CMK (cell line): ENCODE data around the gene FCN2.

Source experiments
- DNase-seq: peaks from one replicate; pipeline ENCODE4 v3.0.0-alpha.2; 2010; ENCODE audit warnings: low read depth

The FCN2 gene

DNA sequence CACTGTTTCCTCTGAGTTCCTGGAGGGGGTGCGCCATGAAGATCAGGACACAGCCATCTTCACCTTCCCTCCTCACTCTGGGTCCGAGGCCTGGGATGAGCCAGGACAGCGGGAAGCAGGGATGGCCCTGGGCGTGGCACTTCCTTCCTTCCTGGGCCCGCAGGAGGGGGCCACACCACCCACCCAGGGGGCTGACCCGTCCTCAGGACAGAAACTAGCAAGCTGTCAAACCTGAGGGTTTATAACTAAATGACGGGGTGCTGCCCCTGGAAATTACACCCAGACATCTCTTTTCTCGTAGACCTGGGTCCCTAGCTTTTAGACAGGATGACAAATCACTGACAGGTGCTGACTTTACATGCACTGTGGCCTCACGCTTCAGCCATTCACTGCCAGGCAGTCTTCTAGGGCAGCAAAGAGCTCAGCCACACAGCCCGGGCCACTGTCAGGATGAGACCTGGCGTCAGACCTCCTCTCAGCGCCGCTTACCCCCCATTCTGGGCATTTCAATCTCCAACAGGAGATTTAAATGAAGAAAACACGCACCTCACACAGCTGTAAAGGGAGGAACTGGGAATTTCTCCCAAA is 8.1 kb downstream of the FCN2 start:
- DNase-seq: no peak

DNA sequence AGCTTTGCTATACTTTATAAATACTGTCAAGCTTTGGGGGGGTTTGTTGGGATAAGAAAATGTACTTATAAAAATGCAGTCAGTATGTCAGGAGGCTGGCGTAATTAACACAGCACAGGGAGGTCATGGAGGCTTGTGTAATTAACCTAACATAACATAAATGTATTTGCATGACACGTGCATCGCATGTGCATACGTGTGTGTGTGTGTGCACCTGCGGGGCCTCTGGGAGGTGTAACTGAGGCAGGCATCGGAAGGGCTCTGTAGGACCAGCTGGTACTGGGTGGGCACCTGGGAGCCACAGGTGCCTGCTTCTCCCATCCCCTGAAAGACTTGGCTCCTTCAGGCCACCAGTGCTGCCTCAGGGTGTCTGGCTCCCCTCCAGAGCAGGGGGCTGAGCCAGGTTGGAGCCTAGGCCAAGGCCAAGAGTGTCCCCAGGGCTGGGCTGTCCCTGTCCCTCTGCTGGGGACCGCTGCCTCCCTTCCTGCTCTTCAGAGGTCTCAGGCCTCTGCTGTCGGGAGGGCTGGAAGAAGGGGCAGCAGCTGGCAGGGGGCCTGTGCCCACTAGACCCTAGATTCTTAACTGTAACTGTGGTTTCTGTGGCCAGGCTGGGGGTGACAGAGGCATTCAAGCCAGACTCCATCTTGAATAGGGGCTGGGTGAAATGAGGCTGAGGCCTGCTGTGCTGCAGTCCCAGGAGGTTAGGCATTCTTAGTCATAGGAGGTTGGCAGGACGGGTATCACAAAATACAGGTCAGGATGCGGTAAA is 9.0 kb downstream of the FCN2 start:
- DNase-seq: no peak

DNA sequence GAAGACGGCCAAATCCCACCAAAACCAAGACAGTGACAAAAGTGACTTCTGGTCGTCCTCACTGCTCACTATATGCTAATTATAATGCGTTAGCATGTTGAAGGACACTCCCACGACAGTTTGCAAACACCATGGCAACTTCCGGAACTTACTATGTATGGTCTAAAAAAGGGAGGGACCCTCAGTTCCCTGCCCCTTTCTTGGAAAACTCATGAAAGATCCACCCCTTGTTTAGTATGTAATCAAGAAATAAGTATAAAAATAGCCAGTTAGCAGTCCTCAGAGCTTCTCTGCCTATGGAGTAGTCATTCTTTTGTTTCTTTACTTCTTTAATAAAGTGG is 9.5 kb downstream of the FCN2 start:
- DNase-seq: no peak

DNA sequence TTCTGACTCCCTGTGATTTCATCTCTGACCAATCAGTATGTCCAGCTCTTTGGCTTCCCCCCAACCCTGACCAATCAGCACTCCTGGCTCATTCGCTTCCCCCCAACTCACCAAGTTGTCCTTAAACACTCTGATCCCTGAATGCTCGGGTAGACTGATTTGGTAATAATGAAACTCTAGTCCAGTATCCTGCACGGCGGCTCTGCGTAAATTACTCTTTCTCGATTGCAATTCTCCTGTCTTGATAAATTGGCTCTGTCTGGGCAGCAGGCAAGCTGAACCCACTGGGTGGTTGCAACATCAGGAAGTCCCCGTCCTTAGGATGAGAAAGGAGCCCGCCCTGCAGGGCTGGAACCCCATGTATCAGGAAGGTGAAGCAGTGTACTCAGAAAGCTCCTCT is 10.4 kb downstream of the FCN2 start:
- no peak for DNase-seq

DNA sequence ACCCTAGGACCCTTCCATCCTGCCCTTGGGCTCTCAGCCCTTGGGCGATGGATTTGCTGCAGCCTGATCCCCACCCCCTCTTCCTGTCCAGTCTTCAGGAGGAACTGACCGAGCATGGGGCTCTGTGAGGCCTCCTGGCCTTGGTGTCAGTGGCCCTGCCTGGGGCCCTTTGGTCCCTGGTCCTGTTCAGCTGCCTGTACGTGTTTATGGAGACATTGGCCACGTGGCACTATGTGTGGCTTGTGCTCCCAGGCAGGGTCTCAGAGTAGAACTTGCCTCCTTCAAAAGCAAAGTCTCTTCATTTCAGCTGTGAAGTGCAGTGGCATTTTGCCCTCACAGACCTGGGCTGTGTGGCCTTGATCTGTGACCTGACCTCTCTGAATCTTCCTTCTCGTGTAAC is 11.1 kb downstream of the FCN2 start:
- no peak for DNase-seq

- DNase-seq: no peak
These were observed 11.6 kb downstream of the FCN2 start for GRCh38 chr9:134892221-134892620.

DNA sequence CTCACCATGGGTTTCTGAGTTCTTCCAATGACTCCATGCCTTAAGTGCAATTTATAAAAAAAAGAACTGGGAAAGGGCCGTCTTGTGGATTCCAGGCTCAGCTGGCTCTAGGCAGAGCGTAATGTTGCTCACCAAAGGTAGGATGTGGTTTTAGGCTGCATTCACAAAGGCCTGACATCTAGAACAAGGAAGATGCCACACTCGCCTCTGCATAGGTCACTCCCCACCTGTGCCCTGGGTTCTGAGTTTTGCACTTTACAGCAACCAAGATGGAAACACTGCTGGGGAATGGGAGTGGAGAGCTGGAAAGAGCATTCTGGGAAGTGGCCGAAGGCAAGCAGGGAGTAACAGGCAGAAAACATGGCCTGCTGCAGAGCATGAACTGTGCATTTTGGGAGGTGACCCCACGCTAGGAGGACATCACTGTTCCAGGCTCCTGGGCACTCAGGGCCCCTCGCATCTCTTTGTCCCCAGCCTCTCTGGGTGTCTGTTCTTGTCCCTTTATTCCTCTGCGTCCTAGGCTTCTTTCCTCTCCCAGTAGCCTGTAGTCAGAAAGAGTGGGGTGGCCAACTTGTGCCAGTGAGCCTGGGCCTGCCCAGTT is 12.3 kb downstream of the FCN2 start:
- no peak for DNase-seq

DNA sequence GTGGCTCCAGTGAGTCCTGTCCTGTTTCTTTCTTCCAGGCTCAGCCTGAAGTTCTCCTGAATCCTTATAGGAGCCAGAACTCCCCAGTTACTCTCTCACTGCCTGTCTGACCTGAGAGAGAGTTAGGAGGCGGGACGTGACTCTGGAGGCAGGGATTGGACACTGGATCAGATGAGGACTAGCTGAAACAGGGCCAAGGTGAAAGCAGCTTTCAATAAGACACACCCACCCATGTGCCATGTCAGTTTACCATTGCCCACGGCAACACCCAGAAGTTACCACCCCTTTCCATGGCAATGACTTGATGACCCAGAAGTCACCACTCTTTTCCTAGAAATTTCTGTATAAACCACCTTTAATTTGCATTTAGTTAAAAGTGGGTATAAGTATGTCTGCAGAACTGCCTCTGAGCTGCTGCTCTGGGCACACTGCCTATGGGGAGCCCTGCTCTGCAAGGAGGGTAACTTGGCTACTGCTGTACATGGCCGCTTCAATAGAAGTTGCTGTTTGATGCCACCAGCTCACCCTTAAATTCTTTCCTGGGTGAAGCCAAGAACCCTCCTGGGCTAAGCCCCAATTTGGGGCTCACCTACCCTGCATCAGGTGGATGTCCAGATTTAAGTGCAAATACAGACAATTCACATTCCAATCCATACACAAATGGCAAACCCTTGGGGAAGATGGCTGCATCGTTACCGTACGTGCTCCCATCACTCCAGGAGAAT is 13.7 kb downstream of the FCN2 start:
- DNase-seq: no peak

DNA sequence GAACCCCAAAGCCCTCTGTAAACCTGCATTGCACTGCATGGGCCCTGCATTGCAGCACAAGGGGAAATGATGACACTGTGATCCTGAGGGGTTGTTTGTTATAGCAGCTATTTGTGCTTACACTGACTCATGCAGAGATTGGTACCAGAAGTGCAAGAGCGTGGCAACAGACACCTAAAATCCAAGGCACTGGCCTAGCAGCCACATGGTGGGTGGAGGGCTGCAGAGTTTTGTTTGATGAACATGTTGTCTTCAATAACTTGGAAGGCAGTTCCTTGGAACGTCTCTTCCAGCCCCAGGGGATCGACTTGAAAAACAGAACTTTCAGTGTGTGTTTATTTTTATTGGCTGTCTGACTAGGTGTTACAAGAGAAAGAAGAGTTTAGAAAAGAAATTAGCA is 14.5 kb downstream of the FCN2 start:
- DNase-seq: no peak

DNA sequence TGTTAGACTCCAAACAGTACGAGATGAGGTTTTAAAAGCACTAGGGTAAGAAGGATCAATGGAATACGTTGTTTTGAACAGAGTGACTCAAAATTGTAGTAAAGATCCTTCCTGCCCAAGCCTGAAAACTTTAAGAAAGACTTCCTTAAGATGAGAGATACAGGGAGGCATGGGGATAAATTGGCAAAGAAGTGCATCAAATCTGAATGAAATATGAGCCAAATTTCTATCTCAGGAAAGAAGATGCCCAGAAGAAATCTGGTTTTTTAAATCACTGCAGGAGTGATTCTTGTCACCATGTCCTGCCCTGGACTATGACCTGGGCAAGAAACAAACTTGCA is 14.9 kb downstream of the FCN2 start:
- DNase-seq: no peak

DNA sequence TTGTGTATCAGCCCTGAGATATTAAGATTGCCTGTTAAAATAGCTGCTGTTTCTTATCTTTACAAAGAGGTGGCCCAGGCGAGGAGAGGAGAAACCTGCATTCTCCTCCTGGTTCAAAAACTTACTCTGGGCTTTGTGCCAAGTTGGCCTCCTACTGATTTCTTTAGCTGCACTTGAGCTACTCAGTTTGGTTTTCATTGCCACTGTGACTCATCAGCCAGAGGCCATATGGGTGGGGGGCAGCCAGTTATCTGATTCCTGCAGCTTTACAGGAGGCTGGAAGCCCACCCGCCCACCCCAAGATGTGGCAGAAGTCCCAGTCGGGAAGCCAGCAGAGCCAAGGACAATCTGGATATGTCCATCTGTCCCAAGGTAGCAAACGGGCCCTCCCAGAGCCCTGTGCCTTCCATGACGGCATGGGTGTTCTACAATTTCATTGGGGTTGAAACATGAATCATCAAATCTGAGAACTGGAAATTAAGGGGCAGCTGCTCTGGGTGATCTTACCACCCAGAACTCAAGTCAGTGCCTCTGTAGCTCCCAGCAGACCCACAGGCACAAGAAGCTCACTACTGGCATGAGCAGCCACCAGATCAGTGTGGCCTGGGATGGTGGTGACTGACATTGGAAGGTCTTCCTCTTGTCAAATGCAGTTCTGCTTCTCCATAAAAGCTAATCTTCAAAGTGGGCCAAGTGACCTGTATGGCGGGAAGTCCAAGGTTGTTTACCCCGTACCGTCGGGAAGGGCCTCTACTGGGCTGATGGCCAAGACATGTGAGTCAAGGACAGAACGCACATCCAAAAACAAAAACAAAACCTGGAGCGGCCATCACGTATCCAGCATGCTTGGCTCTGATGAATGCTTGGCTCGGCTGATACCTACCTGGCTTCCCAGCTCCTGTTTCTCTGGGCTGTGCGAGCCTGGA is 15.6 kb downstream of the FCN2 start:
- DNase-seq: no peak

- no peak for DNase-seq
These were observed 16.4 kb downstream of the FCN2 start for GRCh38 chr9:134896834-134897583.

DNA sequence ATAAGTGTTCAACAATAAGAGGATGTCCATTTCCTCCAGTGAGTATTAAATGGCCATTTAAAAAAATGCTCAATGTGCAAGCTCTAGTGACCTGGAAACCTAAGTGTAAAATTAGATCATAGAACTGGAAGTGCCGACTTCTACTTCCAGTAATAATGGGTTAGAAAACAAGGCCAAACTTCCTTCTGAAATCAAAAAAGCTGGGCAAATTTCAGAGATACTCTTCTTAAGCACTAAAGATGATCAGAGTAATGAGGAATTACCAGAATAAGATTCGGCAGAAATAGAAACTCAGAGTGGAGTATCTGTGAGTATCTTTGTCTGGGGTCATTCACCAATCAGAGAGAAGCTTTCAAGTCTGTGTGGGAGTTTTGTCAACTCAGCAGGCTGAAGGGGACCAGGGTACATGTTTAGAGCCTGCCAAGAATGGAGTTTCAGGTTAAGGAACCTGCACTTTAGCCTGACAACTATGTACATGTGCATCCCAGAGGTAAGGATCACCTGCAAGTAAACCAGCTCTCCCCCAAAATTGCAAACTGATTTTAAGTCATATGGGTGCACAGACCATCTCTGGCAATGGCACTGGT is 17.1 kb downstream of the FCN2 start:
- DNase-seq: no peak

DNA sequence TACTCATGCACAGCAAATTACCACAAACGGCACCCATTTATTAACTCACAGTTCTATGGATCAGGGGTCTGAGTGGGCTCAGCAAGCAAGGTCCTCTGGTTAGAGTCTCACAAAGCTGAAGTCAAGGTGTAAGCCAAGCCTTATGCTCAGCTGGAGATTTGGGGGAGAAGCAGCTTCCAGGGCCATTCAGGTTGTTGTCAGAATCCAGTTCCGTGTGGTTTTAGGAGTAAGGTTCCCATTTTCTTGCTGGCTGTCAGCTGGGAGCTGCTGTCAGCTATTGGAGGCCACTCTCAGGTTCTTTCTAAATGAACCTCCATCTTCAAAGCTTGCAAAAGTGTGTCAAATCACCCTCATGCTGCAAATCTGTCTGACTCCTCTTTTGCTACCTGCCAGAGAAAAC is 17.7 kb downstream of the FCN2 start:
- no peak for DNase-seq

DNA sequence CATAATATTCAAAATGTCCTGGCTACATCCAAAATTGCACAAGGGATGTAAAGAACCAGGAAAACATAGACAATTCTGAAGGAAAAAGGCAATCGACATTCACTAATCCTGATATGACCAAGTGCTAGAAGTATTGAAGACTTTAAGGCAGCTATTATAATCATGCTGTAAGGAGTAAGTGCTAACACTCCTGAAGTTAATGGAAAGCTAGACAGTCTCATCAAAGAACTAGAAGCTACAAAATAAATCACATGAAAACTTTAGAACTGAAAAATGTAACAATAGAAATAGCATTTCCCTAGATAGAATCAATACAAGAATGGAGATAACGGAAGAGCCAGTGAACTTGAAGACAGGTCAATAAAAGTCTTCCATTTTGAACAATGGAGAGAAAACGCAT is 18.6 kb downstream of the FCN2 start:
- no peak for DNase-seq

- no peak for DNase-seq
These were observed 19.2 kb downstream of the FCN2 start for GRCh38 chr9:134899818-134900217.

DNA sequence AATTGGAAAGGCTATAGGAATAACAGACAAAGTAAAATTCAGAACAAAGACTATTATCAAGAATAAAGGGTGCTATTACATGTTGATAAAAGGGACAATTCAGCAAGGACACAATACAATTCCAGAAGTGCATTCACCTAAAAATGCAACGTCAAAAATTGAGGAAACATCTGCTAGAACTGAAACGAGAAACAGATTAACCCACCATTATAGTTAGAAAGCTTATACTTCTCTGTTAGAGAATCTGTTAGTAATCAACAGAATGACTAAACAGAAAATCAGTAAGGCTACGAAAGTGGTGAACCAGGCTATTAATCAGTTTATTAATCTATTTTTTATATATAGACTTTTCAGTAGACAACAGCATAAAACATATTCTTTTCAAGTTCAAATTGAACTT is 22.3 kb downstream of the FCN2 start:
- no peak for DNase-seq

- DNase-seq: no peak
These were observed 28.1 kb downstream of the FCN2 start for GRCh38 chr9:134908524-134909309.

- DNase-seq: no peak
These were observed 29.2 kb downstream of the FCN2 start for GRCh38 chr9:134909511-134910481.
